Hematopoietic multipotent progenitor cell (in vitro differentiated cells): ENCODE data around the gene PCED1B. TPM values are rescaled to one million over a fixed set of nuclear protein-coding genes. Genes with fewer than 3 reads are reported as not detected.
"Not testable (repeated sequence)": the region's sequence is repeated elsewhere in the genome, so short reads cannot be mapped to it uniquely, and the experiment has no call there.

Experiments used
- DNase-seq, 3 donors: peaks; one replicate each; pipeline ENCODE4 v3.0.0-alpha.2; 2011 to 2015; ENCODE audit warnings: low read depth in 2 of 3, low spot score in 2 of 3
- small RNA-seq: library from RNA; depleted of rRNA; stranded (forward); fragments of <200 nt; gene quantifications from one replicate; pipeline ENCODE3, GENCODE V24; 2012
- total RNA-seq: library from RNA; depleted of rRNA; stranded (reverse); fragments of >200 nt; gene quantifications from one replicate; pipeline ENCODE4 v1.2.3, GENCODE V29; 2012

The PCED1B gene
- total RNA-seq, 1 donor = 0.54 TPM

DNA sequence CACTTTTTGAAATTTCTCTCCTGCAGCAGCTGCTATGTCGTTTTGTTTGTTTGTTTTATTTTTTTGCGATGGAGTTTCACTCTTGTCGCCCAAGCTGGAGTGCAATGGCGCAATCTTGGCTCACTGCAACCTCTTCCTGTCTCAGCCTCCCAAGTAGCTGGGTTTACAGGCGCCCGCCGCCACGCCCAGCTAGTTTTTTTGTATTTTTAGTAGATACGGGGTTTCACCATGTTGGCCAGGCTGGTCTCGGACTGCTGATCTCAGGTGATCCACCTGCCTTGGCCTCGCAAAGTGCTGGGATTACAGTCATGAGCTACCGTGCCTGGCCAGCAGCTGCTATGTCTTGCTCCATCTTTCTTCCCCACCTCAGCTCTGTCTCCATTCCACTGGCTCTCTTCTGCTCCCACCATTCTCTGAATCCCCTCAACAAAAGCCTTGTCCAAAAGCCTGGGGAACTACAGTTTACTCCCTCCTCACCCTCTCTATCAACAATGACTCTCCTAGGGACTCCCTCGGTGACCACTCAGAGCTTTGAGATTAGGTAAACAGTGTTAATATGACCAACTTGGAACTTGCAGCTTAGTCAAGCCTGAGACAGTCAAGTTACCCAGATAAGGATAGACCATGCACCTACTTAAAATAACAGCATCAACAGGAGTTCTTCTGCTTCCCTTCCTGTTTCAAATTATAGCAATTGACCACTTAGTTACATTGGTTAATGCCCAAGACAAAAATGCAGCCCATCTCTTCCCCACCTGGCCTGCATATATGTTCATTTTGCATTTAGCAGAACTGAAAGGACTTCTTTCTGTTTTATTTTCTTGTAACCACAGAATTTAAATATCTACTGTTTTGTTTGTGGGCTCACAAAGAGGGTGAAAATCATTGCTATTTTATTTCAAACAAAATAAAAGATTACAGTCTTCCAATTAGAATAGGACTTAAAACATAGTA, 189.4 kb downstream of the PCED1B start:
- DNase-seq = peak in 1 of 3 donors; percentile 5

GRCh38 chr12:47269916-47270315, 190.5 kb downstream of the PCED1B start:
- peak in 1 of 3 donors; percentile 82 for DNase-seq

DNA sequence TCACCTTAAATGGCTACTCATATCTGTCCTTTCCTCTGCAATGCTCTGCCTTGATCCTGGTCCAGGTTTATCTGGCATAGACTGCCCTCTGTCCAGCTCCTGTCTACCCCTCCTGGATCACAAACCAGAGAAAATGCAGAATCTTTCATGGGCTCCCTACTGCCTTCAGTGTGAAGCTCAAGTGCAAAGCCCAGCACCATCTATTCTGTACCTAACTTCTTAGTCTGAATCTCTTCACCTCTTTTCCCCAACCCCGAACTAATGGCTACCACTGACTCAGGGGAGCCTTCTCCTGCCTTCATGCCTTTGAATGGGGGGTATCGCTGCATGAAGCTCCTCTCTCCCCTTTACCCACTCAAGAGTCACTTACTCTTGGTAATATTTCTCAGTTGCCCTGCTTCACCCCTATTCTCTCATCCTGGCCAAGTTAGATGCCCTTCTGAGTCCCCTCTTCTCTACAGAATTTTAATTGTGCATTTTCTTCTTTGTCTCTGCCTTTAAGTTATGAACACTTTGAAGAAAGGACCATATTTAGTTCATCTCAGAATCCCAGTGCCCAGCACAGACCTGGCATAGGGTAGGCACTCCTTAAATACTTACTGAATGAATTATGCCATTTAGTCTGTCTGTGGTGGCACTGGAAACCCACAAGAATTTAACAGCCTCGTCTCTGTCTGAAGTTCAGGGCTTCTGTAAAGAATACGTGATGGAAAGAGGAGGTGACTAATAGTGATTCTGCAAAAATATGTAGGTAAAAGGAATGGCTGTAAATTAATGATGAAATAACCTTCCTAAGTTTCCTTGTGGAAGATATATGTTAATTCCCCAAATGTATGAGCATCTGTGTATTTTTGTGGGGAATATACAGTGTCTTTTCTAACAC, 191.6 kb downstream of the PCED1B start:
- DNase-seq = peak in 2 of 3 donors; percentile 29 to 73

- DNase-seq = no peak
Observed at GRCh38 chr12:47271800-47272239, 192.4 kb downstream of the PCED1B start.

DNA sequence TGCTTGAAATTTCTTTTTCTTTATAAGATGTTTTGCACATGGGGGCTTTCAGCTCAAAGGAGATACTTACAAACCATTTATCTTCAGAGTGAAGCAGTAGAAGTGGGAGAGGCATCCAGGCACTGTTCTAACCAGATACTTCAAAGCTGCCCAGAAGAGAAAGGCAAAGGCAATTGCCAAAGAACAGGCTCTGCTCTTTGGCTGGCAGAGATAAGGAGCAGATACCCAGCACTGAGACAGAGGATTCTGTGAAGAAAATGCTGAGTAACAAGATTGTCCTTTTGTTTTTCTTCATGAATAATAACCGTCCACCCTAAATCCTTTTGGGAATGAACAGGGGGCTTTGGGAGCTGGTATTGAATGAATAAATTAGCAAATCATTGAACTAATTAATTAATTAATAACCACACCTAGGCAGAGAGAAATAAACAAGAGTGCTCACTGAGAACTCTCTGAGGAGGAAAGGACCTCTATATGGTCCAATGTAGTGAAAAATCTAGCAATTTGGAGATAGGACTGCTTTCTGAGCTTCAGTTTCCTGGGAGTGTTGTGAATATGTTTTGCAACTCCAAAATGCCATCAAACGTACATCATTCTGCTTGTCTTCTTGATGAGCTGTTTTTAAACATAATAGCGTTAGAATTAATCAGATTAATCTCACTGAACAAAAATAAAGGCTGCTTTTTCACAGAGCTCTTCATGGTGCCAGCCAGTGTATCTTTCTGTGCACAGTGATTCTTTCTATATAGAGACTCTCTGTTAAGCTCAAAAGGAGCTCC, 193.2 kb downstream of the PCED1B start:
- DNase-seq = peak in 1 of 3 donors; percentile 36

DNA sequence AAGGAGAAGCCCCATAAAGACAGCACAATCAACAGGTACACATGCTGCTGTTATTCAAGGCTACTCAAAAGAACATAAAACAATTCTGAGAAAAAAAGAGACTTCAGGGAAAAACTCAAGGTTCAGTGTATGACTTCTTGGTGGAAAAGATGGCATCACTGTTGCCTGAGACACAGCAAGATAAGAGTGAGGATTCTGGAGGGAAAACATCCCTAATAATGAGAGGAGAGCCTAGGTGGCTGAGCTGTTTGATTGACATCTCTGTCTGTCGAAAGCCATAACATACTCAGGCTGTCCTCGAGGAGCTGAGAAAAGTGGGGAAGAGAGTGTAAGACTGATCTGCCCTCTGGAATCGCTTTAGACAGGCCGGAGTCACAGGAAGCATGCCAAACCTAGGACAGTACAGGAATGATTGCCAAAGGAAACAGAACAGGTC, 193.8 kb downstream of the PCED1B start:
- no peak for DNase-seq

GRCh38 chr12:47274760-47275159, 195.3 kb downstream of the PCED1B start:
- no peak for DNase-seq

DNA sequence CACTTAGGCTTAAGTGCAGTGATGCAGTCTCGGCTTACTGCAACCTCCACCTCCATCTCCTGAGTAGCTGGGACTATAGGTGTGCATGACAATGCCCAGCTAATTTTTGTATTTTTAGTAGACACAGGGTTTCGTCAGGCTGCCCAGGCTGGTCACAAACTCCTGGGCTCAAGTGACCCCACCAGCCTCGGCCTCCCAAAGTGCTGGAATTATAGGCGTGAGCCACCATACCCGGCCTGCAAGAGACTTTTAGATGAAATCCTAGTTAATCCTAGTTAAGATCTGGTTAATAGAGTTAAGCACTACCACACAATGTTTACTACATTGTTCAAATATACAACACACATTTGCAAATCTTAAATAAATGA, 196.8 kb downstream of the PCED1B start:
- no peak for DNase-seq

DNA sequence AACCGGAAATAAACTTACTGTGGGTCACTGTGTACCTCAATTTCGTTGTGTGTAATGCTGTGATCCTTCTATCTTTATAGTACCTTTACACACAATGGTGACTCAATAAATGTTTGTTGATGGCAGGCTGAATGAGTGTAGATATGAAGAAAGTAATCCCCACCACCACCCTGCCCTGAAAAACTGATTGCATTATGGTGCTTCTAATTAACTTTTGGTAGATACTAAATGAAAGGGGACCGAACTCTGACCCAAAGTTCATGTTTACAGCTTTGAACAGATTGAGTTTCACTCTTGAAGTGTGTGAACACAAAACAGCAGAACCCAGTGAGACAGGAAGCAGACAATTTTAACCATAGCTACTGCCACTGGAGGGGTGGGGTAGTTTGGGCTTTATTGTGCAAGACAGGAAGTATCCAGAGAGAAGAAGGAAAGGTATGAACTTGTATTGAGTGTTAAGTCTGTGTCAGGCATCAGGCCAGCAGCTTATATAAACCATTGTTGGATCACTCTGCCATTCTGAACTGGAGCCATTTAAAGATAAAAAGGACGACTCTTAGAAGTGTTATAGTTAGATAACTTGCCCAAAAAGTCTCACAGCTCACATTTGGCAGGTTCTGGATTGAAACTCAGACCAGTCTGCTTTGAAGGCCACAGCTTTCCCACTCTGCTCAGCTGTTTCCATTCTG, 197.3 kb downstream of the PCED1B start:
- peak; percentile 46 to 86 (median 63) for DNase-seq

GRCh38 chr12:47277972-47278448, 198.6 kb downstream of the PCED1B start:
- DNase-seq = peak in 2 of 3 donors; percentile 18 to 37

GRCh38 chr12:47279758-47280157, 200.3 kb downstream of the PCED1B start:
- not testable (repeated sequence) for DNase-seq

DNA sequence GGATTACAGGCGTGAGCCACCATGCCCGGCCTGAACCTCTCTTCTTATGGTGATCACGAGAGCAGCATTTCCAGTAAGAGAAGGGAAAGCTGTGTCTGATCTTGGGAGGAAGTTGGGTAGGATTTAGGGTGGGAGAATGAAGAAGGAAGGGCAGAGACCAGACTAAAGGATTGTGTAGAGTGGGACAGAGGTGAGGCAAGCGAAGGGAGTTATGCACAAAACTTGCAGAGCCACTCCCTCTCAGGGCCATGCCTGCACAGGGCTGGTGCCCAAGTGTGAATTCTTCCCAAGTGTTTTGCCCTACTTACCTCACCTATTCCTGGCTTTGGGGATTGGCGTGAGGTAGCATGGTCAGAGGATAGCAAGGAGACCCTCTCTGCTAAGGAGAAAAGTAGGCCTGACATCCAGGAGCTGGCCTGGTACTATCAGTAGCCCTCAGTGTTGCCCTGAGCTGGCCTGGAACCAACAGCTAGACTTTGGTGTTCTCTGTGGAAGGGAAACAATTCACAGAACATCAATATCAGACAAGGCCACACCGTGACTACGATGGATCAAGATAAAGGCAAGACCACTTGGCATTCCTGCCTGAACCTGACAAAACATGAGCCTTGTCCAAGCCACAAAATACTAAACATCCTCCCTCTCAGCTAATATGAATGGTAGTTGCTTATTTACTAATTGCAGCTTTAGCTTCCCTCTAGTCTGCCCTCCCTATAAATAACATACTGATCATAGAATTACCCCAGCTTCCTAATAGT, 201.3 kb downstream of the PCED1B start:
- no peak for DNase-seq

- DNase-seq = no peak
Observed at GRCh38 chr12:47281667-47282171, 202.3 kb downstream of the PCED1B start.

DNA sequence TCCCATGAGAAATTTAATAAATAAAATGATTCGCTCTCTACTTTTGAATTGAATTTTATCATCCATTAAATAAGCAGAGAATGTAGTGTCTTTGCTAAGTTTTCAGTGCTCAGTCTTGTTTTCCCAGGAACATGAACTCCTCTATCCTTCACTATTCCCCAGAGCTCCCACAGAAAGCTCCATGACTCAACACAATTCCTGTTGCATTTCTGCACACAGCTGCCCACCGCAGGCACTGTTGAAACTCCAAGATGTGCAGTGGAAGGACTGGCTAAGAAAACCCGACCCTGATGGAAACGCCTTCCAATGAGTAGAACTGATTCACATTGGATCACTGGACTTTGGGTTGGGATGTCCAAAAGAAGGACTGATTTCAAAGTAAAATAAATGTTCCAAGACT, 202.8 kb downstream of the PCED1B start:
- no peak for DNase-seq

Small RNA genes within 50 kb of the gene (small RNA-seq; reads per million reads assigned to genes)
- not detected for gene MIR4698

Other genes with a start within 250 kb of the PCED1B start
- 1.3 TPM for gene AMIGO2, start 338 bp downstream of the PCED1B start, total RNA-seq